CD14-positive monocyte (primary cell): ENCODE data around the gene SLCO2B1. TPM values are rescaled to one million over a fixed set of nuclear protein-coding genes. Genes with fewer than 3 reads are reported as not detected.

Experiments used
- DNase-seq, 3 donors: peaks; one replicate each; pipeline ENCODE4 v3.0.0-alpha.2; 2011 to 2022
- H2AFZ ChIP-seq: 2 replicates; pipeline ENCODE4 v1.6.0; 2012; ENCODE audit warnings: mild to moderate bottlenecking, low read depth, low read length, inconsistent platforms; ENCODE audit not compliant: insufficient read depth, poor library complexity, severe bottlenecking
- H3K27ac ChIP-seq, 2 donors: 1 replicate in 1 of 2; 2 replicates in 1 of 2; pipeline ENCODE4 v1.5.1; 2012 to 2013; ENCODE audit warnings: low read length in 2 of 2, control low read depth in 1 of 2, inconsistent platforms in 1 of 2, low read depth in 1 of 2, mild to moderate bottlenecking in 1 of 2
- H3K27me3 ChIP-seq, 2 donors: one replicate each; pipeline versions ENCODE4 v1.6.0 to v1.6.1; 2011 to 2013; ENCODE audit warnings: low read length in 2 of 2; ENCODE audit not compliant: control insufficient read depth in 2 of 2, insufficient read depth in 2 of 2
- H3K36me3 ChIP-seq, 2 donors: replicated peaks in 1 of 2; 1 replicate in 1 of 2; 2 replicates in 1 of 2; pipeline versions ENCODE4 v1.5.1 to v1.6.1; 2012 to 2013; ENCODE audit warnings: low read length in 2 of 2, control low read depth in 1 of 2, inconsistent platforms in 1 of 2, mild to moderate bottlenecking in 1 of 2; ENCODE audit not compliant: insufficient read depth in 2 of 2, control insufficient read depth in 1 of 2
- H3K4me1 ChIP-seq, 2 donors: 1 replicate in 1 of 2; 2 replicates in 1 of 2; pipeline versions ENCODE4 v1.5.1 to v1.6.1; 2012 to 2013; ENCODE audit warnings: low read length in 2 of 2, control low read depth in 1 of 2, inconsistent platforms in 1 of 2, mild to moderate bottlenecking in 1 of 2, moderate library complexity in 1 of 2; ENCODE audit not compliant: insufficient read depth in 2 of 2, control insufficient read depth in 1 of 2
- H3K4me2 ChIP-seq: replicated peaks from 2 replicates; pipeline ENCODE3; 2012; ENCODE audit warnings: low read length, moderate library complexity, mild to moderate bottlenecking; ENCODE audit not compliant: poor library complexity, severe bottlenecking; ENCODE audit errors: extremely low read depth
- H3K4me3 ChIP-seq, 3 experiments: fragments of 200-600 bp in 1 of 3; sonication (generic) in 1 of 3; replicated peaks in 1 of 3; 1 replicate in 2 of 3; 2 replicates in 1 of 3; pipeline ENCODE4 v1.5.1; 2011 to 2013; ENCODE audit warnings: low read length in 3 of 3, mild to moderate bottlenecking in 3 of 3, control low read depth in 2 of 3, low read depth in 2 of 3, inconsistent platforms in 1 of 3, moderate library complexity in 1 of 3
- H3K79me2 ChIP-seq: 2 replicates; pipeline ENCODE4 v1.6.0; 2012; ENCODE audit warnings: mild to moderate bottlenecking, control low read depth, inconsistent platforms, low read length, moderate library complexity; ENCODE audit not compliant: insufficient read depth
- H3K9ac ChIP-seq: 2 replicates; pipeline ENCODE4 v1.6.0; 2017; ENCODE audit warnings: low read length, mild to moderate bottlenecking; ENCODE audit not compliant: insufficient read depth, poor library complexity, severe bottlenecking
- H3K9me3 ChIP-seq, 2 donors: replicated peaks in 1 of 2; 1 replicate in 1 of 2; 2 replicates in 1 of 2; pipeline versions ENCODE4 v1.5.1 to v1.6.1; 2012 to 2013; ENCODE audit warnings: low read length in 2 of 2, control low read depth in 1 of 2; ENCODE audit not compliant: control insufficient read depth in 1 of 2, insufficient read depth in 1 of 2
- H4K20me1 ChIP-seq: 2 replicates; pipeline ENCODE4 v1.6.0; 2012; ENCODE audit warnings: mild to moderate bottlenecking, low read length, control low read depth, moderate library complexity; ENCODE audit not compliant: insufficient read depth
- H3K27ac Mint-ChIP-seq, 7 donors: one replicate each; pipeline ENCODE4 v1.8.0; 2020; ENCODE audit warnings: mild to moderate bottlenecking in 7 of 7, mixed read lengths in 7 of 7, moderate library complexity in 6 of 7, inconsistent platforms in 2 of 7
- H3K27me3 Mint-ChIP-seq, 3 donors: one replicate each; pipeline ENCODE4 v1.8.0; 2021 to 2022; ENCODE audit warnings: low read depth in 3 of 3, mild to moderate bottlenecking in 3 of 3, mixed read lengths in 3 of 3, moderate library complexity in 3 of 3, inconsistent platforms in 1 of 3
- H3K36me3 Mint-ChIP-seq, 2 donors: one replicate each; pipeline ENCODE4 v1.8.0; 2020; ENCODE audit warnings: mixed read lengths in 2 of 2, inconsistent platforms in 1 of 2, mild to moderate bottlenecking in 1 of 2
- H3K4me1 Mint-ChIP-seq: one replicate; pipeline ENCODE4 v1.8.0; 2020; ENCODE audit warnings: mild to moderate bottlenecking, mixed read lengths
- H3K4me3 Mint-ChIP-seq, 2 donors: one replicate each; pipeline ENCODE4 v1.8.0; 2020; ENCODE audit warnings: mild to moderate bottlenecking in 2 of 2, mixed read lengths in 2 of 2, moderate library complexity in 1 of 2
- H3K9me3 Mint-ChIP-seq, 7 donors: one replicate each; pipeline ENCODE4 v1.8.0; 2020 to 2022; ENCODE audit warnings: mixed read lengths in 7 of 7, mild to moderate bottlenecking in 6 of 7, moderate library complexity in 6 of 7, inconsistent platforms in 2 of 7
- CTCF ChIP-seq: fragments of 200-600 bp; IDR thresholded peaks from one replicate; pipeline ENCODE4 v1.8.0; 2022; ENCODE audit warnings: antibody characterized with exemption, mild to moderate bottlenecking
- WGBS: methylation state at CpG from one replicate; pipeline ENCODE4 v1.1.5; 2013; ENCODE audit warnings: missing lambda C conversion rate; ENCODE audit not compliant: insufficient coverage; 5-methylcytosine and 5-hydroxymethylcytosine counted together
- intact Hi-C, 2 donors: fragments of 100-400 bp; cut with micrococcal nuclease; formaldehyde crosslinking; loops; one replicate each; pipeline versions ENCODE4 v1.15.0 to v1.15.1; 2023
- polyA plus RNA-seq, 3 donors: library from polyadenylated mRNA; depleted of rRNA in 1 of 3; unstranded in 2 of 3; stranded (reverse) in 1 of 3; fragments of 300-500 nt in 2 of 3; fragments of >200 nt in 1 of 3; fragmentation: Illumina TruSeq in 2 of 3; gene quantifications; 1 replicate in 2 of 3; 2 replicates in 1 of 3; pipeline ENCODE4 v1.2.3, GENCODE V29; 2012 to 2021

The SLCO2B1 gene
- polyA plus RNA-seq, 3 donors = 0.13 to 0.47 TPM; not detected in 1

- Mint-ChIP-seq H3K4me3 (peak overlapping the region in 1 of 2 donors; percentile 35), H3K4me1 (peaks cover 24% of the 10 kb centered on the region), H3K27ac (peak overlapping the region in 1 of 7 donors; percentile 17), H3K9me3 (peaks cover 0 to 3% (median 0%) of the 10 kb centered on the region in 7 donors), H3K36me3 (no peaks in the 10 kb centered on the region), H3K27me3 (peaks cover 18 to 44% (median 22%) of the 10 kb centered on the region in 3 donors)
- TF ChIP-seq CTCF = no peak
- Histone ChIP-seq H2AFZ (no peak overlapping the region), H3K4me3 (no peak overlapping the region), H4K20me1 (no peaks in the 10 kb centered on the region), H3K4me1 (peaks cover 15 to 17% of the 10 kb centered on the region in 2 donors), H3K27ac (no peak overlapping the region), H3K27me3 (peaks cover 2 to 7% of the 10 kb centered on the region in 2 donors), H3K36me3 (no peaks in the 10 kb centered on the region), H3K4me2 (no peak overlapping the region), H3K79me2 (no peaks in the 10 kb centered on the region), H3K9ac (no peak overlapping the region), H3K9me3 (no peaks in the 10 kb centered on the region)
- no peak for DNase-seq
- intact Hi-C loops = no loop called here
- 95% methylated on average over 15 of the region's 15 CpGs for WGBS
Measured at GRCh38 chr11:75193271-75193670, 42.4 kb downstream of the SLCO2B1 start.

DNA sequence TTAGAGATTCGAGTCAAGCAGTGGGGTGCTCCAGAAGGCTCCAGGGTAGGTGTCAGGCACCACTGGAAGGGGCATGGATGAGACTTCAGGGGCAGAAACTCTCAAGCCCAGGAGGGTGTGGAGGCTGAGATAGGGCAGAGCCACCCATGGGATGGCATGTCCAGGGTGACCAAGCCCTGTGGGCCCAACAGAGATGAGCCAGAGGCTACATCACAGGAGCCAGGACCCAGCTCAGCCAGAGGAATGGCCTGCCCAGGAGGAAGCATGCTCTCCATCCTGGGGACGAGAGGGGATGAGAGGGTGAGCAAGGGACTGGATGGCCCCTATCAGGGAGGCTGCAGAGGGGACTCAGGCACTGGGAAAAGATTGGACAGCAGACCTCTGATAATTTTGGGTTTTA lies 42.8 kb downstream of the SLCO2B1 start:
- Mint-ChIP-seq H3K9me3 (peaks cover 0 to 3% (median 0%) of the 10 kb centered on the region in 7 donors), H3K4me1 (peaks cover 19% of the 10 kb centered on the region), H3K27ac (peak overlapping the region in 1 of 7 donors; percentile 17), H3K4me3 (peak overlapping the region in 1 of 2 donors; percentile 53), H3K27me3 (peaks cover 18 to 46% (median 24%) of the 10 kb centered on the region in 3 donors), H3K36me3 (no peaks in the 10 kb centered on the region)
- H3K36me3 ChIP-seq = no peaks in the 10 kb centered on the region
- H3K4me1 ChIP-seq = peaks cover 15% of the 10 kb centered on the region in 2 donors
- peaks cover 2 to 7% of the 10 kb centered on the region in 2 donors for H3K27me3 ChIP-seq
- no peaks in the 10 kb centered on the region for H3K9me3 ChIP-seq
- TF ChIP-seq CTCF = no peak
- no peak for DNase-seq
- no peak overlapping the region for H3K9ac ChIP-seq
- intact Hi-C loops = no loop called here
- H3K79me2 ChIP-seq = no peaks in the 10 kb centered on the region
- WGBS = 57% methylated on average over 1 of the region's 2 CpGs
- no peak overlapping the region for H2AFZ ChIP-seq
- H3K4me2 ChIP-seq = no peak overlapping the region
- no peak overlapping the region for H3K27ac ChIP-seq
- H3K4me3 ChIP-seq = no peak overlapping the region
- H4K20me1 ChIP-seq = no peaks in the 10 kb centered on the region
